Activated CD4-positive, alpha-beta T cell treated with anti-CD3 and anti-CD28 coated beads for 36 hours (primary cell): ENCODE data around the gene LRRC8E. TPM values are rescaled to one million over a fixed set of nuclear protein-coding genes. Genes with fewer than 3 reads are reported as not detected.
A peak's percentile ranks its signal among the peaks of the same experiment; 100 is the strongest.

Experiments used
- ATAC-seq: fragments of 200-7000 bp; cut with Tn5 transposase; one replicate; pipeline ENCODE4 v1.10.0; 2021; ENCODE audit warnings: mild to moderate bottlenecking, moderate library complexity
- CTCF ChIA-PET: fragments of 350-600 bp; sonication (Branson Sonifier 250); formaldehyde crosslinking; loops from one replicate; lab custom pipeline; 2021; ENCODE audit warnings: antibody characterized with exemption; lab: Charles Lee
- POLR2A ChIA-PET: fragments of 350-600 bp; sonication (Branson Sonifier 250); formaldehyde crosslinking; loops from one replicate; lab custom pipeline; 2021; ENCODE audit warnings: antibody characterized with exemption, inconsistent platforms; lab: Charles Lee
- DNase-seq: peaks from one replicate; pipeline ENCODE4 v3.0.0-alpha.2; 2020
- H3K27ac Mint-ChIP-seq: one replicate; pipeline ENCODE4 v1.8.0; 2021; ENCODE audit warnings: mixed read lengths
- H3K27me3 Mint-ChIP-seq: one replicate; pipeline ENCODE4 v1.8.0; 2021; ENCODE audit warnings: mixed read lengths
- H3K36me3 Mint-ChIP-seq: one replicate; pipeline ENCODE4 v1.8.0; 2021; ENCODE audit warnings: low read depth, mixed read lengths
- H3K4me1 Mint-ChIP-seq: one replicate; pipeline ENCODE4 v1.8.0; 2021; ENCODE audit warnings: mixed read lengths
- H3K4me3 Mint-ChIP-seq: one replicate; pipeline ENCODE4 v1.8.0; 2021; ENCODE audit warnings: mild to moderate bottlenecking, moderate library complexity, mixed read lengths
- H3K9me3 Mint-ChIP-seq: one replicate; pipeline ENCODE4 v1.8.0; 2021; ENCODE audit warnings: low read depth, mixed read lengths
- intact Hi-C, 2 experiments: fragments of 100-400 bp; cut with DNase I in 1 of 2; cut with micrococcal nuclease in 1 of 2; formaldehyde crosslinking; loops; one replicate each; pipeline versions ENCODE4 v1.14.2 to v1.15.1; 2022 to 2024; cut with DNase I, micrococcal nuclease
- total RNA-seq, 2 experiments: library from RNA; stranded (reverse); gene quantifications; one replicate each; pipeline ENCODE4 v1.2.3, GENCODE V29; 2021

LRRC8E gene
- total RNA-seq, 2 experiments from 2014 or later, result not detected

DNA sequence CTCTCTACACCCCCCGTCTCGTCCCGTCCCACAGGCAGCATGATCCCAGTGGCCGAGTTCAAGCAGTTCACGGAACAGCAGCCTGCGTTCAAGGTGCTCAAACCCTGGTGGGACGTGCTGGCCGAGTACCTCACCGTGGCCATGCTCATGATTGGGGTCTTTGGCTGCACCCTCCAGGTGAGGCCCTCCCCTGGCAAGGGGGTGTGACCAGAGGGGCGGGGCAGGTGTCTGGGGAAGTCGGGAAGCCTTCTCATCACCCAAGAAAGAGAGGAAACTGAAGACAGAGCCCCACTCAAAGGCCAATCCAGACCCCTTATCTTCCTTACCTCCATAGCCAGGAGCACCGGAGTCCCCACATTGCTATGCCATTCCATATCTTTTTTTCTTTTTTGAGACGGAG is 7.3 kb downstream of the LRRC8E start:
- ChIA-PET CTCF (no interaction called here), POLR2A (no interaction called here)
- Mint-ChIP-seq H3K9me3 (no peaks in the 10 kb centered on the region), H3K4me1 (no peaks in the 10 kb centered on the region), H3K36me3 (no peaks in the 10 kb centered on the region), H3K27ac (no peak overlapping the region), H3K27me3 (peaks cover 5% of the 10 kb centered on the region), H3K4me3 (no peak overlapping the region)
- DNase-seq, result no peak
- intact Hi-C loops, result no loop called here
- no peak for ATAC-seq

DNA sequence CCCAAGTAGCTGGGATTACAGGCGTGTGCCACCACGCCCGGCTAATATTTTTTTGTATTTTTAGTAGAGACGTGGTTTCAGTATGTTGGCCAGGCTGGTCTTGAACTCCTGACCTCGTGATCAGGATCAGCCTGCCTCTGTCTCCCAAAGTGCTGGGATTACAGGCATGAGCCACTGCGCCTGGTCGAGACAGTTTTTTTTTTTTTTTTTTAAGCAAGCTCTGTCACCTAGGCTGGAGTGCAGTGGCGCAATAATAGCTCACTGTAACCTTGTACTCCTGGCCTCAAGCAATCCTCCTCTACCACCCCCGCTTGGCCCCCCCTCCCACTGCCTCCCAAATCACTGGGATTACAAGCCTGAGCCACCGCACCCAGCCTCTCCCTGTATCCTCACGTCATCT is 9.0 kb downstream of the LRRC8E start:
- CTCF ChIA-PET, result interaction anchor here (0.6 to 1.2 kb wide), 3 partner anchors 45 to 478 kb away, joined by 3 to 5 read pairs (median 3); no protein-coding TSS in a partner anchor
- DNase-seq, result no peak
- POLR2A ChIA-PET, result no interaction called here
- Mint-ChIP-seq H3K4me3 (no peak overlapping the region), H3K9me3 (no peaks in the 10 kb centered on the region), H3K4me1 (no peaks in the 10 kb centered on the region), H3K27ac (no peak overlapping the region), H3K36me3 (no peaks in the 10 kb centered on the region), H3K27me3 (peaks cover 3% of the 10 kb centered on the region)
- no peak for ATAC-seq
- intact Hi-C loops, result no loop called here

DNA sequence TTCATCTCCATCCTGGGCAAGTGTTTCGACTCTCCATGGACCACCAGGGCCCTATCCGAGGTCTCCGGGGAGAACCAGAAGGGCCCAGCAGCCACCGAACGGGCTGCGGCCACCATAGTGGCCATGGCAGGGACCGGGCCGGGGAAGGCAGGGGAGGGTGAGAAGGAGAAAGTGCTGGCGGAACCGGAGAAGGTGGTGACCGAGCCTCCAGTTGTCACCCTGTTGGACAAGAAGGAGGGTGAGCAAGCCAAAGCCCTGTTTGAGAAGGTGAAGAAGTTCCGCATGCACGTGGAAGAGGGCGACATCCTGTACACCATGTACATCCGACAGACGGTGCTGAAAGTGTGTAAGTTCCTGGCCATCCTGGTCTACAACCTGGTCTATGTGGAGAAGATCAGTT is 10.7 kb downstream of the LRRC8E start:
- Mint-ChIP-seq H3K27ac (no peak overlapping the region), H3K9me3 (no peaks in the 10 kb centered on the region), H3K36me3 (peaks cover 2% of the 10 kb centered on the region), H3K27me3 (peaks cover 3% of the 10 kb centered on the region), H3K4me1 (peaks cover 4% of the 10 kb centered on the region), H3K4me3 (no peak overlapping the region)
- DNase-seq (no peak), ATAC-seq (no peak)
- ChIA-PET POLR2A (no interaction called here), CTCF (interaction anchor here (0.8 kb wide), 1 partner anchor 224 kb away, joined by 3 read pairs; no protein-coding TSS in a partner anchor)
- intact Hi-C loops, result no loop called here

DNA sequence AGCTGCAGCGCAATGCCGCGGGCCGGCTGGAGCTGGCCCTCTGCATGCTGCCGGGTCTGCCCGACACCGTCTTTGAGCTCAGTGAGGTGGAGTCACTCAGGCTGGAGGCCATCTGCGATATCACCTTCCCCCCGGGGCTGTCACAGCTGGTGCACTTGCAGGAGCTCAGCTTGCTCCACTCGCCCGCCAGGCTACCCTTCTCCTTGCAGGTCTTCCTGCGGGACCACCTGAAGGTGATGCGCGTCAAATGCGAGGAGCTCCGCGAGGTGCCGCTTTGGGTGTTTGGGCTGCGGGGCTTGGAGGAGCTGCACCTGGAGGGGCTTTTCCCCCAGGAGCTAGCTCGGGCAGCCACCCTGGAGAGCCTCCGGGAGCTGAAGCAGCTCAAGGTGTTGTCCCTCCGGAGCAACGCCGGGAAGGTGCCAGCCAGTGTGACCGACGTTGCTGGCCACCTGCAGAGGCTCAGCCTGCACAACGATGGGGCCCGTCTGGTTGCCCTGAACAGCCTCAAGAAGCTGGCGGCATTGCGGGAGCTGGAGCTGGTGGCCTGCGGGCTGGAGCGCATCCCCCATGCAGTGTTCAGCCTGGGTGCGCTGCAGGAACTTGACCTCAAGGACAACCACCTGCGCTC is 11.6 kb downstream of the LRRC8E start:
- Mint-ChIP-seq H3K4me3 (no peak overlapping the region), H3K27ac (no peak overlapping the region), H3K36me3 (peaks cover 3% of the 10 kb centered on the region), H3K4me1 (peaks cover 9% of the 10 kb centered on the region), H3K27me3 (peaks cover 2% of the 10 kb centered on the region), H3K9me3 (no peaks in the 10 kb centered on the region)
- ChIA-PET POLR2A (interaction anchor here (1.5 kb wide), 1 partner anchor 44 kb away, joined by 4 read pairs; the partner anchor contains the start of gene TIMM44), CTCF (no interaction called here)
- intact Hi-C loops, result loop anchor here in 1 of 2 experiments (5.0 kb wide), 1 partner anchor 932 kb away; the partner anchor contains the start of genes MBD3L1 and ZNF558
- DNase-seq (no peak), ATAC-seq (no peak)

DNA sequence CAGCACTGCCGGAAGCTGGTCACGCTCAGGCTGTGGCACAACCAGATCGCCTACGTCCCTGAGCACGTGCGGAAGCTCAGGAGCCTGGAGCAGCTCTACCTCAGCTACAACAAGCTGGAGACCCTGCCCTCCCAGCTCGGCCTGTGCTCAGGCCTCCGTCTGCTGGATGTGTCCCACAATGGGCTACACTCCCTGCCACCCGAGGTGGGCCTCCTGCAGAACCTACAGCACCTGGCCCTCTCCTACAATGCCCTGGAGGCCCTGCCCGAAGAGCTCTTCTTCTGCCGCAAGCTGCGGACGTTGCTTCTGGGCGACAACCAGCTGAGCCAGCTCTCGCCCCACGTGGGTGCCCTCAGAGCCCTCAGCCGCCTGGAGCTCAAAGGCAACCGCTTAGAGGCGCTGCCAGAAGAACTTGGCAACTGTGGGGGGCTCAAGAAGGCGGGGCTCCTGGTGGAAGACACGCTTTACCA is 12.1 kb downstream of the LRRC8E start:
- ATAC-seq (no peak), DNase-seq (no peak)
- Mint-ChIP-seq H3K36me3 (peaks cover 7% of the 10 kb centered on the region), H3K27ac (no peak overlapping the region), H3K9me3 (no peaks in the 10 kb centered on the region), H3K27me3 (peaks cover 2% of the 10 kb centered on the region), H3K4me1 (peaks cover 13% of the 10 kb centered on the region), H3K4me3 (no peak overlapping the region)
- ChIA-PET POLR2A (interaction anchor here (1.5 kb wide), 1 partner anchor 44 kb away, joined by 4 read pairs; the partner anchor contains the start of gene TIMM44), CTCF (interaction anchor here (1.2 kb wide), 1 partner anchor 32 kb away, joined by 7 read pairs; no protein-coding TSS in a partner anchor)
- intact Hi-C loops, result loop anchor here in 1 of 2 experiments (5.0 kb wide), 1 partner anchor 932 kb away; the partner anchor contains the start of genes MBD3L1 and ZNF558

DNA sequence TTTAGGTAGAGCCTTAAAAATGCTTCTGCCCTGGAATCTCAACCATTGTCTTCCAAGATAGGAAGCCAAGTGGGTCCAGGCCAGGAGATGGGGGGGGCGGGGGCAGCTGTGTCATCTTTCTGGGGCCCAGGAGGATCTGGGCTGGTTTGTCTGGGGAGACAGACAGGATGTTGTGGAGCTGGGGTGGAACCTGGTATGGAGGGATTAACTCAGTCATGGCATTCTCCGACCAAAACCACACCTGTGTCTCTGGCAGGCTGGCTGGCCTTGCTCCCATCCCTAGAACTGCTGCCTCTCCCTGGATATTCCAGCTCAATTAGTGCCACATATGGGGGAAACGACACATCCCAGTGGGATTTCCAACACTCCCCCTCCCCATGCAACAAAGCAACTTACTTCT is 12.6 kb downstream of the LRRC8E start:
- Mint-ChIP-seq H3K9me3 (no peaks in the 10 kb centered on the region), H3K4me1 (peaks cover 18% of the 10 kb centered on the region), H3K36me3 (peaks cover 12% of the 10 kb centered on the region), H3K27me3 (peaks cover 2% of the 10 kb centered on the region), H3K4me3 (no peak overlapping the region), H3K27ac (no peak overlapping the region)
- POLR2A ChIA-PET, result interaction anchor here (1.5 kb wide), 1 partner anchor 43 kb away, joined by 4 read pairs; the partner anchor contains the start of gene TIMM44
- intact Hi-C loops, result loop anchor here in 1 of 2 experiments (5.0 kb wide), 1 partner anchor 931 kb away; the partner anchor contains the start of genes MBD3L1 and ZNF558
- CTCF ChIA-PET, result interaction anchor here (0.6 to 1.5 kb wide), 4 partner anchors 12 to 412 kb away, joined by 3 to 7 read pairs (median 3); partner anchors contain the start of gene PEX11G
- DNase-seq, result no peak
- ATAC-seq, result no peak

DNA sequence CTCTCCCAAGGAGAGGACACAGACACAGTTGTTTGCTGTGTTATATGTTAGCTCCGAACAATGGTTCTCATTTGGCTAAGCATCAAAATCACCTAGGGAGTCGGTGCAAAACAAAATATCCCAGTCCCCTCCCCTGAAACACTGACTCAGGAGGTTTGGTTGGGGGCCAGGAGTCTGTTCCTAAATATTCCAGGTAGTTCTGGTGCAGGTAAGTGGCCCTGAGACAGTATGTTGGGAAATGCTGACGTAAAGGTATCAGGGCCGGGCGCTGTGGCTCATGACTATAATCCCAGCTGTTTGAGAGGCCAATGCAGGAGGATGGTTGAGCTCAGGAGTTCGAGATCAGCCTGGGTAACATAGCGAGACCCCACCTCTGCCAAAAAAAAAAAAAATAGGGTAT is 13.0 kb downstream of the LRRC8E start:
- peaks cover 22% of the 10 kb centered on the region for H3K4me1 Mint-ChIP-seq
- ChIA-PET CTCF (interaction anchor here (0.6 to 1.5 kb wide), 5 partner anchors 11 to 413 kb away, joined by 3 to 7 read pairs (median 3); partner anchors contain the start of gene PEX11G), POLR2A (interaction anchor here (1.5 kb wide), 1 partner anchor 43 kb away, joined by 4 read pairs; the partner anchor contains the start of gene TIMM44)
- H3K27ac Mint-ChIP-seq, result no peak overlapping the region
- peaks cover 2% of the 10 kb centered on the region for H3K27me3 Mint-ChIP-seq
- no peak for ATAC-seq
- no peaks in the 10 kb centered on the region for H3K9me3 Mint-ChIP-seq
- intact Hi-C loops, result loop anchor here in 1 of 2 experiments (5.0 kb wide), 1 partner anchor 931 kb away; the partner anchor contains the start of genes MBD3L1 and ZNF558
- no peak overlapping the region for H3K4me3 Mint-ChIP-seq
- peaks cover 15% of the 10 kb centered on the region for H3K36me3 Mint-ChIP-seq
- DNase-seq, result no peak

DNA sequence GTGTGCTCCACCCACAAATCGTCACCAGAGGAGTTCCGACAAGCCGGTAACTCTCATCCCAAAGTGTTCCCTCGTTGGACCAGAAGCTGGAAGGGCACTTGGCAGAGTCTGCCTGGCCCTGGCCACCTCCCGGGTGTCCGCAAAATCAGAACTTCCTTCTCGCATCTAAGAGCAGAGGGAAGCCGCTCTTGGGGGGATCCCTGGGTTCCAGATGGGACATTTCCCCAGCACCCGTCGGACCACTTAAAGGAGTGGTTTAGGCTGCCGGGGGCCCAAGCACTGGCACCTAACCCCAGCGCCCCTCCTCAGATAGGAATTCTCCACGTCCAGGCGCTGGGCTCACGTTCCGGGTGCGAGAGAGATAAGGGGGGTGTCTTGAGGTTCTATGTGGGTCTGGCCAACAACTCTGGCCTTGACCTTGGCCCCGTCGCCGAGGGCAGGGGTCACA is 14.5 kb downstream of the LRRC8E start:
- peak overlapping the region; percentile 85 for H3K4me3 Mint-ChIP-seq
- H3K36me3 Mint-ChIP-seq, result peaks cover 18% of the 10 kb centered on the region
- intact Hi-C loops, result loop anchor here (1.0 to 5.0 kb wide), 13 partner anchors 17 to 929 kb away; partner anchors contain the start of genes SNAPC2 (in 2 of the 2), TIMM44 (in 2 of the 2), ELAVL1 (in 1 of the 2) and MBD3L1 (in 1 of the 2)
- H3K27ac Mint-ChIP-seq, result peak overlapping the region; percentile 75
- CTCF ChIA-PET, result interaction anchor here (1.0 to 2.4 kb wide), 5 partner anchors 13 to 334 kb away, joined by 4 to 16 read pairs (median 6); partner anchors contain the start of genes SNAPC2 and TIMM44
- peaks cover 22% of the 10 kb centered on the region for H3K4me1 Mint-ChIP-seq
- DNase-seq (no peak), ATAC-seq (no peak)
- POLR2A ChIA-PET, result interaction anchor here (0.6 to 1.6 kb wide), 4 partner anchors 13 to 611 kb away, joined by 3 to 4 read pairs (median 3); partner anchors contain the start of genes TIMM44 and ZNF414
- no peaks in the 10 kb centered on the region for H3K27me3 Mint-ChIP-seq
- H3K9me3 Mint-ChIP-seq, result no peaks in the 10 kb centered on the region

DNA sequence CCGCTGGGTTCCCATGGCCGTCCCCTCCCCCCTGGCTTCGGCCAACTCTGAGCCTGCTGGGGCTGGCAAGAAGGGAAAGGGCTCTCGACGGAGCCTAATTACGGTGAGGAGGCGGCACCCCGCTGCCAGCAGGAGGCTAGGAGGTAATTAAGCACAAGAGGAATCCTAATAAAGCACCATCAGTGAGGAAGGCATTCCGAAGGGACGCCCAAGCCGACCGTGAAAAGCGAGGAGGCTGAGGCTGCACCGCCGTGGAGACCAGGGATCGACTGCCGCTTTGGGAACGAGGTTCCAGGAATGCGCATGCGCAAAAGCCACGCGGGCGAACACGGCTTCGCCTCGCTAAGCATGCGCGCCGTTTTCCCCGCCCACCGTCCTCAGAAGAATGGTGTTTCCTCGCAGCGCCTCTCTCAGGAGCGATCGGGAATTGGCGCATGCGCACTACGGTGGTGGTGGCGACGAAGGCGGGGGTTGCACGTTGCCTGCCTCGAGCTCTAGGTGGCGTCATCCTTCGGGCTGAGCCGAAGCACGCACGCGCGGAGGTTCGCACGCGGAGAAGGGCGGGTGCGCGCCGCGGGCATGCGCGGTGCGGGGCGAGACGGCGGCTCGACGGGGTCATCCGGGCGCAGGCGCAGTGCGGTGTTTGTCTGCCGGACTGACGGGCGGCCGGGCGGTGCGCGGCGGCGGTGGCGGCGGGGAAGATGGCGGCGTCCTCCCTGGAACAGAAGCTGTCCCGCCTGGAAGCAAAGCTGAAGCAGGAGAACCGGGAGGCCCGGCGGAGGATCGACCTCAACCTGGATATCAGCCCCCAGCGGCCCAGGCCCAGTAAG is 15.1 kb downstream of the LRRC8E start, which contains the start of gene MAP2K7:
MAP2K7 (plus strand) TSS at position 634 of the 830 bp plus-strand sequence; CDS start at position 702, 68 bp downstream.
- ChIA-PET CTCF (interaction anchor here (1.0 to 2.4 kb wide), 5 partner anchors 13 to 335 kb away, joined by 4 to 16 read pairs (median 6); partner anchors contain the start of genes SNAPC2 and TIMM44), POLR2A (interaction anchor here (0.6 to 1.6 kb wide), 6 partner anchors 12 to 611 kb away, joined by 3 to 4 read pairs (median 3); partner anchors contain the start of genes TIMM44 and ZNF414)
- peak within 1 kb of the TSS; percentile 92 for H3K27ac Mint-ChIP-seq
- no peaks in the 10 kb centered on the region for H3K27me3 Mint-ChIP-seq
- ATAC-seq (peak; percentile 91), DNase-seq (peak; percentile 100)
- peak within 1 kb of the TSS; percentile 85 for H3K4me3 Mint-ChIP-seq
- intact Hi-C loops, result loop anchor here (1.0 to 5.0 kb wide), 15 partner anchors 13 to 929 kb away; partner anchors contain the start of genes SNAPC2 (in 2 of the 2), TIMM44 (in 2 of the 2), ELAVL1 (in 1 of the 2) and MBD3L1 (in 1 of the 2)
- peaks cover 22% of the 10 kb centered on the region for H3K4me1 Mint-ChIP-seq
- peaks cover 18% of the 10 kb centered on the region for H3K36me3 Mint-ChIP-seq
- H3K9me3 Mint-ChIP-seq, result no peaks in the 10 kb centered on the region
